KMS-11 (cell line): ENCODE data around the gene RAD51B.

Experiments
- H2AFZ ChIP-seq: fragments of 200-600 bp; sonication (generic); 2 replicates; pipeline ENCODE4 v1.6.1; 2016; ENCODE audit warnings: antibody characterized with exemption, mixed run types, low read depth
- H3K27ac ChIP-seq: fragments of 200-600 bp; sonication (generic); 2 replicates; pipeline ENCODE4 v1.6.1; 2016; ENCODE audit warnings: mild to moderate bottlenecking, mixed run types
- H3K27me3 ChIP-seq: fragments of 200-600 bp; sonication (generic); 2 replicates; pipeline ENCODE4 v1.6.1; 2017; ENCODE audit warnings: mild to moderate bottlenecking, low read depth, mixed run types, moderate library complexity; ENCODE audit not compliant: insufficient read depth
- H3K36me3 ChIP-seq: fragments of 200-600 bp; sonication (generic); 2 replicates; pipeline ENCODE4 v1.6.1; 2017; ENCODE audit warnings: mild to moderate bottlenecking, mixed run types; ENCODE audit not compliant: insufficient read depth
- H3K4me1 ChIP-seq: fragments of 200-600 bp; sonication (generic); 2 replicates; pipeline ENCODE4 v1.6.1; 2016; ENCODE audit warnings: mild to moderate bottlenecking, low read depth, mixed run types; ENCODE audit not compliant: poor library complexity, severe bottlenecking
- H3K4me2 ChIP-seq: fragments of 200-600 bp; sonication (generic); 2 replicates; pipeline ENCODE4 v1.7.0; 2016; ENCODE audit warnings: mild to moderate bottlenecking, mixed run types
- H3K4me3 ChIP-seq: fragments of 200-600 bp; sonication (generic); IDR thresholded peaks from 2 replicates; pipeline ENCODE4 v1.6.1; 2017; ENCODE audit warnings: low read depth, low read length, mixed read lengths; ENCODE audit not compliant: insufficient read depth
- H3K79me2 ChIP-seq: fragments of 200-600 bp; sonication (generic); 2 replicates; pipeline ENCODE4 v1.6.1; 2016; ENCODE audit warnings: low read depth, mixed run types; ENCODE audit not compliant: insufficient read depth
- H3K9ac ChIP-seq: fragments of 200-600 bp; sonication (generic); 2 replicates; pipeline ENCODE4 v1.6.1; 2016; ENCODE audit warnings: mild to moderate bottlenecking, mixed run types
- H4K20me1 ChIP-seq: fragments of 200-600 bp; sonication (generic); 2 replicates; pipeline ENCODE4 v1.6.1; 2016; ENCODE audit warnings: mild to moderate bottlenecking, mixed run types; ENCODE audit not compliant: insufficient read depth
- CTCF ChIP-seq: fragments of 200-600 bp; sonication (generic); conservative IDR thresholded peaks from 2 replicates; pipeline ENCODE4 v1.6.1; 2017; ENCODE audit warnings: low read depth, mild to moderate bottlenecking, antibody characterized with exemption, low read length, moderate library complexity, mixed read lengths

The RAD51B gene

GRCh38 chr14:68449561-68450181, 630.1 kb downstream of the RAD51B start:
- no peak overlapping the region for H3K4me3 ChIP-seq
- no peak overlapping the region for H2AFZ ChIP-seq
- H3K9ac ChIP-seq = no peak overlapping the region
- H3K79me2 ChIP-seq = no peaks in the 10 kb centered on the region
- TF ChIP-seq CTCF = no peak
- no peaks in the 10 kb centered on the region for H3K4me1 ChIP-seq
- H3K27ac ChIP-seq = no peak overlapping the region
- H3K4me2 ChIP-seq = no peak overlapping the region
- no peaks in the 10 kb centered on the region for H4K20me1 ChIP-seq
- H3K36me3 ChIP-seq = no peaks in the 10 kb centered on the region
- H3K27me3 ChIP-seq = no peaks in the 10 kb centered on the region

- Histone ChIP-seq H2AFZ (no peak overlapping the region), H3K4me1 (no peaks in the 10 kb centered on the region), H3K36me3 (no peaks in the 10 kb centered on the region), H3K4me2 (no peak overlapping the region), H3K9ac (no peak overlapping the region), H4K20me1 (no peaks in the 10 kb centered on the region), H3K27ac (no peak overlapping the region), H3K4me3 (no peak overlapping the region), H3K79me2 (no peaks in the 10 kb centered on the region), H3K27me3 (no peaks in the 10 kb centered on the region)
- TF ChIP-seq CTCF = no peak
Measured at GRCh38 chr14:68450391-68451120, 631.0 kb downstream of the RAD51B start.

DNA sequence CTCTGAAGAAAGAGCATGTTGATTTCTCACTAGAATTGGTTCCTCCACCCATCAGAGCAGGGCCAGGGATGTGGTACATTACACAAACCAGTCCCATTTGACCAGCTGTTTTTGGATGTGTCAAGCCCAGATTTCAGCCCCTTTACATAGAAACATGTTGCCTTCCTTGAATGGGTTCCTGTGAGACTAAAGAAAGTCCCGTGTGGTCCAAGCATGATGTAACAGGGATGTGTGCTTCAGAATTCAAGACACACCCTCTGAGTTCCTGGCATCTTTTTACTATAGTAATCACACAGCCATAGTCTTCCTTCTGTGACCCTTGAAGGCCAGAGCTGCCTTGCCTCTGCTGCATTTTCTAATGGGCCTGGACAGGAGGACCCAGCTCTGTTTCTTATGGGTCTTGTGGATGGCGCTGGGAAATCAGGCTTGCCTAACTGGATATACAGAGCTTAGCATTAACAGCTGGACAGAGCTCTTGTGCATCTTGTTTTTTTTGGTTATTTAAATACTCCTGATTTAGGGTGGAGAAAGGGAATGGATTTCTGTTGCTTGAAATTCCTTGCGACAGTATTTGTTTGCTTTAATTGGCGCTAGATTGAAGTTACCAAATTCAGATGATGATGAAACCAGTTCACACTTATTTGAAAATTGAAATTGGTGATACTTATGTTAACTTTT, 632.3 kb downstream of the RAD51B start:
- H3K36me3 ChIP-seq = no peaks in the 10 kb centered on the region
- no peaks in the 10 kb centered on the region for H3K4me1 ChIP-seq
- no peak overlapping the region for H3K4me2 ChIP-seq
- H4K20me1 ChIP-seq = no peaks in the 10 kb centered on the region
- H3K79me2 ChIP-seq = no peaks in the 10 kb centered on the region
- no peak overlapping the region for H3K9ac ChIP-seq
- H3K27ac ChIP-seq = no peak overlapping the region
- H3K27me3 ChIP-seq = no peaks in the 10 kb centered on the region
- no peak overlapping the region for H2AFZ ChIP-seq
- no peak for TF ChIP-seq CTCF
- H3K4me3 ChIP-seq = no peak overlapping the region

DNA sequence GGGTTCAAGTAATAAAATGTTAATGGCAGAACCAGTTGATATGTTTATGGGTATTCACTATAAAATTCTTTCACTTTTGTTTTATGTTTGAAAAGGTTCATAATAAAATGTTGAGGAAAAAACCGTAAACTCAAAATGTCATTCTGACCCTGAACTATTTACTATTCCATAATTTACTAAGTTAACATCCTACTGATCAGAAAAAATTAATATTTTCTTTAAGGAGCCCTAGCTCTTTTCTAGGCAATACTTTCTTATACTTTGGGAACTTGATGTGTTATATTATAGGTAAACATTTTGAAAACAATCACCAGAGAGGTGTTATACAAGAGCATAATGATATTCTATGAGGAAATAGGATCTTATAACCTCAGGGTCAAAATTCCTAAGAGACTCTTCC, 638.7 kb downstream of the RAD51B start:
- Histone ChIP-seq H3K27me3 (no peaks in the 10 kb centered on the region), H3K4me3 (no peak overlapping the region), H3K36me3 (no peaks in the 10 kb centered on the region), H3K27ac (no peak overlapping the region), H3K9ac (no peak overlapping the region), H3K4me2 (no peak overlapping the region), H3K4me1 (no peaks in the 10 kb centered on the region), H2AFZ (no peak overlapping the region), H3K79me2 (no peaks in the 10 kb centered on the region), H4K20me1 (no peaks in the 10 kb centered on the region)
- TF ChIP-seq CTCF = no peak
